ENCODE measurements around the gene RAB31.
"Not testable (repeated sequence)": the region's sequence is repeated elsewhere in the genome, so short reads cannot be mapped to it uniquely, and the experiment has no call there.

RAB31 gene

GRCh38 chr18:9868857-9869714 lies 161.0 kb downstream of the RAB31 start:
- no peak for DNase-seq
- intact Hi-C loops (cut with DNase I): no loop called here

DNA sequence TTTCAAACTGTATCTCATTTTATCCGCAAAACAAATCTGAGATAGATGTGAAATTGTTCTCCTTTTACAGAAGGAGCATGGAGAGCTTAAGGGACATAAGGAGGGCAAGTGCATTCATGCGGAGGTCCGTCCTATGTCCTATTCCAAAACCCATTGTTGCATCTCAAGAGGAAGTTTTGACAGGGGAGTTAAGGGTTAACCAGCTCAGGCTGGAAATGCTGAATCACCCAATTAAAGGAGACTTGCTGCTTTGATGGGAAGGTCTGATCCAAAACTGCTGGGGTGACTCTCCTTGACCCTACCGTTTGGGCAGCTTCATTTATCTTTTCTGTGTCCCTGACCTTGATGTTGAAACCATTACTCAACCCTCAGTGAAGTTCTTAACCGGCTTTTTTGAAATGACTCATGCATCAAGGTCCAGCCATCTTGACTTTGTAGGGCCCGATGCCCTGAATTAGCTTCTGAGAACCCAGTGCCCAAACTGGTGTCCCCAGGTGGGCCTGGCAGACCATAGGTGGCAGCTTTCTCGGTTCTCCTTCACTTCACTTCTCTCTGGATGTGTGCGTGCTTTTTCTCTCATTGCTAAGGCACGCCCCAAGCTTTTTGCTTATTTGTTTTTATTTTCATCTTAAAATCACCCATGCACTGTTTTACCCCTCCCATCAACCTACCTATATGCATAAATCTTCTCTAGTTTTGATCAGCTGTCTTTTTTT lies 161.8 kb downstream of the RAB31 start:
- DNase-seq: no peak
- intact Hi-C loops (cut with DNase I): no loop called here

DNA sequence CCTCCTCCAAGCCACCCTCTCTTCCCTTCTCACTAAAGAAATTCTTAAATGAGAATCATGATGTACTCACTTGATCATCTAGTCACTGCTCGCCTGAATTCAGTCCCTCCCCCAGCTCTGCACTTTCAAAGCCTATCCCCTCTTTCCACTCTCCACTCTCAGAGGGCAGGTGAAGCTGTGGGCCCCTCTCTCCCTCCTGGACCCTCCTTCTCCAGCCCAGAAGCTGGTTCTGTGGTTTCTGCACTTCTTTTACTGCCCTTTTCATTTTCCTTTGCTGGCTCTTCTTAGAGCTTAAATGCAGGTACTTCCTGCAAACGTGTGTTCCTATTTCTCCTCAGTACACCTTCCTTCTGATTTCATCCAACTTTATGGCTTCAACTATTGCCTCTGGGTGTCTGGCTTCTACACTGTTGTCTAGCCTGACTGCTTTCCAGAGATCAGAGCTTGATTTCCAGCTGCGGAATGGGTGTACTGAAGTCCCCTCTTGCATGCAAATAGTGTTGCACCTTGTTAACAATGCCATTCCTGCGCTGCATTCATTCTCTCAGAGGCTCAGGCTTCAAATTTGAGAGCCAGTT lies 162.4 kb downstream of the RAB31 start:
- no peak for DNase-seq
- intact Hi-C loops (cut with DNase I): no loop called here

DNA sequence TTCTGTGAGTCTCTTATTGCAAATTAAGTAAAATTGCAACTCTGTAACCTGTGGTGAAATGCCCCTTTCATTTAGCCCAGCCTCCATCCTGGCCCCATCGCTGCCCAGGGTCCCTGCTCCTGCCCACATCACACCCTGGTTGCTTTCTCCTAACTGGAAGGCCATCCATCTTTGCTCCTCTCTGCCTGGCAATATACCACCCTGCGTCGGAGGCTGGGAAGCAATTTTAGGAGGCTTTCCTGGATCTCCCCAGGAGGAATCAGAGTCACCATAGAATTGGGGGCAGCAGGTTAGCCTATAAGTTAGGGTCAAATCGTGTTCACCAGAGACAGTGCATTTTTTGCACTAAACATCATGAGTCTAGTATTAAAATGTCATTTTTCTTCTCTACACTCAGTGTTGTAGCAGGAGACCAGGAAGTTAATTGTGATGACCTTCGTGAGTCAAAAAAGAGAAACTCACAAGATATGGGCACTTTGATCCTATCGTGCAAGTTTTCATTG lies 163.2 kb downstream of the RAB31 start:
- intact Hi-C loops (cut with DNase I): no loop called here
- no peak for DNase-seq

DNA sequence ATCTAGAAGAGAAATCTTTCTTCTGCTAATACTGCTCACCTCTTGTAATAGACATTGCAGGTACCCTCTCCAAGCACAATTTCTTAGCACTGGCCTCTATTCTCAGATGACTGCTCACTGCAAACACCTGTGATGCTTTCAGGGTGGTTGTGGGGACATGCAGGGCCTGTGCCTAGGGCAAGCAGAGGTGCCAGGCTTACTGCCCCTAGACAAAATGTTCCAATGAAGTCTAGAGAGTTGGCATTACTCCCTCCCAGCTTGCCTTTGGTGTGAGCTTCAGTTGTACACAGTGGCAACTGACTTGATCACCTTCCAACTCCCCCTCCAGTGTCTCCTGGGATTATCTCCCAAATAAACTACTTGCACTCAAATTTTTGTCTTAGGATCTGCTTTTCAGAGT lies 164.7 kb downstream of the RAB31 start:
- DNase-seq: no peak
- intact Hi-C loops (cut with DNase I): no loop called here

GRCh38 chr18:9874728-9875127 lies 166.6 kb downstream of the RAB31 start:
- no peak for DNase-seq
- intact Hi-C loops (cut with DNase I): no loop called here

DNA sequence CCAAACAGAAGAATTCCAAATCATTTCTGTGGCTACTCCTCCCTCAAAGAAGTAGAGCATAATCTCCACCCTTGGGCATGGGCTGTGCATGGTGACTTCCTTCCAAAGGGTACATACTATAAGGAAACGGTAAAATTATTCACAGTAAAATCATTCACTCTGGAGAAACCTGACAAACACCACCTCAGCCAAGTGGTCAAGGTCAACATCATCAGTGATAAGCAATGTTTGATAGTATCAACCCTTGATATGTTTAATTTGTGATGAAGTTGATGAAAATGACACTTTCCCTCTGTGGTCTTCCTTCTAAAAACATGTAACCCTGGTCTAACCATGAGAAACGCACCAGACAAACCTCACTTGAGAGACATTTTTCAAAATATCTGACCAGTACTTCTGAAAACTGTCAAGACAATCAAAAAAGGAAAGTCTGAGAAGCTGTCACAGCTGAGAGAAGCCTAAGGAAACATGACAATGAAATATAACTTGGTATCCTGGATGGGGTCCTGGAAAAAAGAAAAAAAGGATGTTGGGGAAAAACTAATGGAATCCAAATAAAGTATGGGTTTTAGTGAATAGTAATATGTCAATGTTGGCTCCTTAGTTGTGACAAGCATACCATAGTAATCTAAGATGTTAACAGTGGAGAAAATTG lies 168.2 kb downstream of the RAB31 start:
- no peak for DNase-seq
- intact Hi-C loops (cut with DNase I): no loop called here

GRCh38 chr18:9876867-9877654 lies 169.0 kb downstream of the RAB31 start:
- DNase-seq: no peak
- intact Hi-C loops (cut with DNase I): no loop called here

GRCh38 chr18:9877655-9878014 lies 169.5 kb downstream of the RAB31 start:
- no peak for DNase-seq
- intact Hi-C loops (cut with DNase I): no loop called here

DNA sequence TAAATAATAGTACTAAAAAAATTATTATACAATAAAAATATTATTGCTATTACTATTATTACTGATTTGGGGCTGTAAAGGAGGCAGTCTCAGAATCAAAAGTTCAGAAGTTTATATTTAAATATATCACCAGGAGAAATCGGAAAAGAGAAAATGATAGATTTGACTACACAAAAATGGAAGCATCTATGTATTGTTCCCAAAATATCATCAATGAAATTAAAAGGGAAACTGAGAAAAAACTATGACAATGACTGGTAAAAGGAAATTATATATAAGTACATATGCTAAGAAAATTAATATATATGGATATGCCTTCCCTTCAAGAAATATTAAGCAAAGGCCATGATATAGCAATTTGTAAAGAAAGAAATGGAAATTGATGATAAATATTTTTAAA lies 170.0 kb downstream of the RAB31 start:
- DNase-seq: no peak
- intact Hi-C loops (cut with DNase I): no loop called here

DNA sequence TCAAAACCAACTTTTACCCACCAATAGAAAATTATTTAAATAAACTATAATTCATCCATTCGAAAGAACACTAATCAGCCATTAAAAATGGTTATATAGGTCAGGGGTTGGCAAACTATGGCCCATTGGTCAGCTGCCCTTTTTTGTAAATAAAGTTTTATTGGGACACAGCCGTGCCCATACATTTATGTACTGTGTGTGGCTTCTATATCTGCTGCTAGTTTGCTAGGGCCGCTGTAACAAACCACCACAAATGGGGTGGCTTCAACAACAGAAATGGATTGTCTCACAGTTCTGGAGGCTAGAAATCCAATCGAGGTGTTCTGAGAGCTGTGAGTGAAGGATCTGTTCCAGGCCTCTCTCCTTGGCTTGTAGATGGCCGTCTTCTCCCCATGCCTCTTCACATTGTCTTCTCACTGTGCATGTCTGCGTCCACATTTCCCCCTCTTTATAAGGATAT lies 170.7 kb downstream of the RAB31 start:
- intact Hi-C loops (cut with DNase I): no loop called here

GRCh38 chr18:9884090-9884489 lies 176.0 kb downstream of the RAB31 start:
- no peak for DNase-seq
- intact Hi-C loops (cut with DNase I): no loop called here

More for the DNA sequence above, 170.7 kb downstream of the RAB31 start:
- no peak for DNase-seq

- intact Hi-C loops (cut with DNase I): no loop called here
- no peak for DNase-seq
These were observed 176.5 kb downstream of the RAB31 start for GRCh38 chr18:9884532-9885140.

GRCh38 chr18:9885170-9886004 lies 177.3 kb downstream of the RAB31 start, which contains the start of gene TXNDC2:
TXNDC2 (plus strand) TSS chr18:9885973; CDS start chr18:9886681, 708 bp downstream.
- intact Hi-C loops (cut with DNase I): no loop called here
- no peak for DNase-seq

DNA sequence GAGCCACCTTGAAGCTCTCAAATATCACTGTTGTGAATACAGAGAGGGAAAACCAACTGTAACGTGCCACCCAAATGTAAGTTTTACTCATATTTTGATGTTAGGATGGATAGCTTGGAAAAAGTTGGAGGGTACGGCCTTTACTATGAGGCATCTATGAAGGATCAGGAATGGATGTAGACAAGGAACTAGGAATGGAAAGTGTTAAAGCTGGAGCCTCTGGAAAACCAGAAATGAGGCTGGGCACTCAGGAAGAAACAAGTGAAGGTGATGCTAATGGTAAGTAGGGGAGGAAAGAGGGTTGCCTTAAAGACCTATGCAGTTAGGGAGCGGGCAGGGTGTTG lies 177.9 kb downstream of the RAB31 start:
- DNase-seq: no peak
- intact Hi-C loops (cut with DNase I): no loop called here

DNA sequence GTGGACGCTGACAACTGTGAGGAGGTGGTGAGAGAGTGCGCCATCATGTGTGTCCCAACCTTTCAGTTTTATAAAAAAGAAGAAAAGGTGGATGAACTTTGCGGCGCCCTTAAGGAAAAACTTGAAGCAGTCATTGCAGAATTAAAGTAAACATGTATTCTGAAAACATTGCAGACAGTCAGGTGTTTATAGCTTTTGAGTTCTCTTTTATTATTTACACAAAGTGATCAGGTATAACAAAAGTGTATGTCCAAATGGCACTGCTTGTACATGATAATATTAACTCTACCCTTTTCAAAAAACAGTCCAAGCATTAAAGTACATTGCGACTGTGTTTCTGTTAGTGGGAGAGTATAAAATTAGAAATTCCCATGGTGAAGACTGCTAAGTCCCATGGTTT lies 179.9 kb downstream of the RAB31 start:
- intact Hi-C loops (cut with DNase I): no loop called here
- DNase-seq: no peak

DNA sequence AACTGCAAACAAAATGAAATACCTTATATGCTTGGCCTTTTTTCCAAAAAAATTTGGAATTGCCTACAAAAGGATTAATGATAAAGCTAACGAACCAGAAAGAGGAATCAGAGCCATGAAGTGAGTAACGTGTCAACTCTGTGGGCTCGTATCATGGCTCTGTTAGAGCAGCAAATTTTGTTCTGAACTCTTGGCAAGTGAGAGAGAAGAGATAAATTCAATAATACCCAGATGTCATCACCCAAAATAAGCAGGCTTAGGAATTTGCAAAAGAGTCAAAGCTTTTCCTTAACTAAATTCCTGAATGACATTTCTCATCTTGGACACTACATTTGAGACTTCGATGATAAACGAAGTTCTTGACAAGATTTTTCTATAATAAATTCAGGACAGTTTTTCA lies 182.1 kb downstream of the RAB31 start:
- intact Hi-C loops (cut with DNase I): no loop called here
- no peak for DNase-seq

DNA sequence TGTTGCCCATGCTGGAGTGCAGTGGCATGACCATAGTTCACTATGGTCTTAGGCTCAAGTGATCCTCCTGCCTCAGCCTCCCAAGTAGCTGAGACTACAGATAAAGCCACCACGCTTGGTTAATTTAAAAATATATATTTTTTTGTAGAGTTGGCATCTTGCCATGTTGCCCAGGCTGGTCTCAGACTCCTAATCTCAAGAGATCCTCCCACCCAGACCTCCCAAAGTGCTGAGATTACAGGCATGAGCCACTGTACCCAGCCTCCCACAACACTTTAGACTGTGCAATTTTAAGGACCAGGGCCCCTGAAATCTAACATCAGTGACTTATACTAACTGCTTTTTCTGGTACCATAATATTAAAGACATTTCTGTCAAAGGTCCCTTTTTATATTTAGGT lies 182.9 kb downstream of the RAB31 start:
- intact Hi-C loops (cut with DNase I): no loop called here
- no peak for DNase-seq

GRCh38 chr18:9891515-9891914 lies 183.4 kb downstream of the RAB31 start:
- DNase-seq; intact Hi-C loops (cut with DNase I): not testable (repeated sequence)
